HepG2 (cell line): ENCODE data around the gene MAPRE3. TPM values are rescaled to one million over a fixed set of nuclear protein-coding genes. Genes with fewer than 3 reads are reported as not detected.

ENCODE experiments used
- ARID3A ChIP-seq: IDR thresholded peaks from 2 replicates; pipeline ENCODE4 v1.6.1; 2012; ENCODE audit warnings: low read depth, low read length, improper control_type of control experiment
- ATF6 ChIP-seq: sonication (generic); formaldehyde crosslinking; conservative IDR thresholded peaks from 2 replicates; pipeline ENCODE4 v1.4.0; 2020; ENCODE audit warnings: missing genetic modification reagents
- DDIT3 ChIP-seq: sonication (generic); formaldehyde crosslinking; IDR thresholded peaks from 2 replicates; pipeline ENCODE4 v1.4.0; 2020; ENCODE audit warnings: mild to moderate bottlenecking, missing genetic modification reagents
- ESRRA ChIP-seq: sonication (generic); formaldehyde crosslinking; IDR thresholded peaks from 2 replicates; pipeline ENCODE4 v1.5.1; 2020; ENCODE audit warnings: mild to moderate bottlenecking, low read depth, missing genetic modification reagents
- FOXP4 ChIP-seq: sonication (generic); formaldehyde crosslinking; IDR thresholded peaks from 2 replicates; pipeline ENCODE4 v1.4.0; 2020; ENCODE audit warnings: missing genetic modification reagents
- GTF2F1 ChIP-seq: fragments of 150-350 bp; IDR thresholded peaks from 2 replicates; pipeline ENCODE4 v1.6.1; 2014; ENCODE audit warnings: low read length
- GZF1 ChIP-seq: sonication (generic); formaldehyde crosslinking; IDR thresholded peaks from 2 replicates; pipeline ENCODE4 v1.5.1; 2020; ENCODE audit warnings: mild to moderate bottlenecking, missing genetic modification reagents
- IRF2 ChIP-seq: IDR thresholded peaks from 2 replicates; pipeline ENCODE4 v1.6.1; 2018; ENCODE audit warnings: missing genetic modification reagents, missing compliant biosample characterization
- KLF12 ChIP-seq: sonication (generic); formaldehyde crosslinking; IDR thresholded peaks from 2 replicates; pipeline ENCODE4 v1.4.0; 2020; ENCODE audit warnings: missing genetic modification reagents, borderline replicate concordance
- KLF13 ChIP-seq: sonication (generic); formaldehyde crosslinking; IDR thresholded peaks from 2 replicates; pipeline ENCODE4 v1.4.0; 2020; ENCODE audit warnings: mild to moderate bottlenecking, missing genetic modification reagents
- NPAS2 ChIP-seq: sonication (generic); formaldehyde crosslinking; IDR thresholded peaks from 2 replicates; pipeline ENCODE4 v1.8.0; 2022; ENCODE audit warnings: mild to moderate bottlenecking, missing genetic modification reagents, borderline replicate concordance
- POLR2AphosphoS5 ChIP-seq: IDR thresholded peaks from 2 replicates; pipeline ENCODE4 v1.6.1; 2012; ENCODE audit warnings: low read depth, low read length
- RELA ChIP-seq: sonication (generic); formaldehyde crosslinking; IDR thresholded peaks from 2 replicates; pipeline ENCODE4 v1.4.0; 2020; ENCODE audit warnings: missing genetic modification reagents
- SMARCE1 ChIP-seq: fragments of 450-650 bp; IDR thresholded peaks from 2 replicates; pipeline ENCODE4 v1.6.1; 2017; ENCODE audit warnings: borderline replicate concordance
- ZFX ChIP-seq: sonication (generic); formaldehyde crosslinking; IDR thresholded peaks from 2 replicates; pipeline ENCODE4 v1.4.0; 2020; ENCODE audit warnings: mild to moderate bottlenecking, low read depth, missing genetic modification reagents, moderate library complexity
- ZNF557 ChIP-seq: sonication (generic); formaldehyde crosslinking; IDR thresholded peaks from 2 replicates; pipeline ENCODE4 v1.4.0; 2020; ENCODE audit warnings: missing genetic modification reagents
- ZNF564 ChIP-seq: sonication (generic); formaldehyde crosslinking; IDR thresholded peaks from 2 replicates; pipeline ENCODE4 v1.8.1; 2023; ENCODE audit warnings: mild to moderate bottlenecking, missing genetic modification reagents
- ZNF569 ChIP-seq: sonication (generic); formaldehyde crosslinking; IDR thresholded peaks from 2 replicates; pipeline ENCODE4 v1.5.0; 2020; ENCODE audit warnings: mild to moderate bottlenecking, missing genetic modification reagents, moderate library complexity, borderline replicate concordance
- ZNF644 ChIP-seq: IDR thresholded peaks from 2 replicates; pipeline ENCODE4 v1.6.1; 2016; ENCODE audit warnings: low read depth
- ZNF7 ChIP-seq: IDR thresholded peaks from 2 replicates; pipeline ENCODE4 v1.6.1; 2016; ENCODE audit warnings: missing biosample characterization, missing genetic modification reagents
- ZNF720 ChIP-seq: sonication (generic); formaldehyde crosslinking; IDR thresholded peaks from 2 replicates; pipeline ENCODE4 v1.4.0; 2020; ENCODE audit warnings: missing genetic modification reagents
- polyA plus RNA-seq, 8 experiments: library from polyadenylated mRNA; depleted of rRNA in 3 of 8; stranded (reverse) in 7 of 8; unstranded in 1 of 8; fragments of >200 nt; fragmentation: Illumina TruSeq in 4 of 8; extraction: Trizol in 4 of 8; gene quantifications; 2 replicates each; pipeline versions ENCODE4 v1.2.1 to v1.2.3, GENCODE V29; 2011 to 2016; ENCODE audit warnings: low read depth in 4 of 8, missing spikeins in 1 of 8, mixed read lengths in 1 of 8; ENCODE audit not compliant: insufficient read depth in 1 of 8
- total RNA-seq, 5 experiments: library from RNA; depleted of rRNA; stranded (reverse); fragments of >200 nt; fragmentation: Illumina TruSeq; extraction: Trizol; gene quantifications; 2 replicates each; pipeline ENCODE4 v1.2.3, GENCODE V29; 2016; ENCODE audit warnings: low read depth in 1 of 5
- TF ChIP-seq, protein P1 (sequence below): sonication (generic); formaldehyde crosslinking; IDR thresholded peaks from 2 replicates; pipeline ENCODE4 v1.5.0; 2020; ENCODE audit warnings: mild to moderate bottlenecking, missing genetic modification reagents, borderline replicate concordance

Gene MAPRE3
- total and polyA plus RNA-seq, 2 of the 13 experiments (the other 11 are each of a cell fraction or from before 2014, with no cell fraction given) = 0.31 to 0.91 TPM

DNA sequence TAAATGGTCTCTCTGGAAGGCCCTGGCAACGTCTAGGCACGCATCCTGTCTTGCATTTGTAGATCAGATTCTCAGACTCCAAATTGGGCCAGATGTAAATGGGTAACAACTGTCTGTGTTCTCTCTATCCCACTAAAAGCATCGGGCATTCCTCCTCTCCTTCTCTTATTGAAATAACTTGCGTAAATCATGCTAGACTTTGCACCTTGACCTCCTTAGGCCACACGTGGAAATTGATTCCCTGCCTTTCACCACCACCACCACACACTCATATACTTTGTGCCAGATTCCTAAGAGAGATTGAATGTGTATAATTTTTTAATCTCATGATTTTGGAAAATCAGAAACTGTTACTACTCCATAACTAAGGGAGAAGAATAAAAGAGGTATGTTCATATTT lies 21.3 kb downstream of the MAPRE3 start (continued):
- TF ChIP-seq RELA (CRISPR knock-in tag) (no peak), ZNF720 (CRISPR knock-in tag) (no peak), KLF12 (CRISPR knock-in tag) (no peak), NPAS2 (CRISPR knock-in tag) (no peak), ZFX (CRISPR knock-in tag) (no peak), GZF1 (CRISPR knock-in tag) (no peak), ZNF557 (no peak), ESRRA (no peak), GTF2F1 (no peak), ARID3A (no peak), FOXP4 (CRISPR knock-in tag) (no peak), DDIT3 (CRISPR knock-in tag) (no peak), SMARCE1 (no peak), ZNF644 (CRISPR knock-in tag) (no peak), POLR2AphosphoS5 (no peak), IRF2 (CRISPR knock-in tag) (no peak), ZNF564 (CRISPR knock-in tag) (no peak), KLF13 (CRISPR knock-in tag) (no peak), ATF6 (CRISPR knock-in tag) (no peak), ZNF7 (CRISPR knock-in tag) (no peak), ZNF569 (CRISPR knock-in tag) (no peak)
- TF ChIP-seq, protein P1, sequence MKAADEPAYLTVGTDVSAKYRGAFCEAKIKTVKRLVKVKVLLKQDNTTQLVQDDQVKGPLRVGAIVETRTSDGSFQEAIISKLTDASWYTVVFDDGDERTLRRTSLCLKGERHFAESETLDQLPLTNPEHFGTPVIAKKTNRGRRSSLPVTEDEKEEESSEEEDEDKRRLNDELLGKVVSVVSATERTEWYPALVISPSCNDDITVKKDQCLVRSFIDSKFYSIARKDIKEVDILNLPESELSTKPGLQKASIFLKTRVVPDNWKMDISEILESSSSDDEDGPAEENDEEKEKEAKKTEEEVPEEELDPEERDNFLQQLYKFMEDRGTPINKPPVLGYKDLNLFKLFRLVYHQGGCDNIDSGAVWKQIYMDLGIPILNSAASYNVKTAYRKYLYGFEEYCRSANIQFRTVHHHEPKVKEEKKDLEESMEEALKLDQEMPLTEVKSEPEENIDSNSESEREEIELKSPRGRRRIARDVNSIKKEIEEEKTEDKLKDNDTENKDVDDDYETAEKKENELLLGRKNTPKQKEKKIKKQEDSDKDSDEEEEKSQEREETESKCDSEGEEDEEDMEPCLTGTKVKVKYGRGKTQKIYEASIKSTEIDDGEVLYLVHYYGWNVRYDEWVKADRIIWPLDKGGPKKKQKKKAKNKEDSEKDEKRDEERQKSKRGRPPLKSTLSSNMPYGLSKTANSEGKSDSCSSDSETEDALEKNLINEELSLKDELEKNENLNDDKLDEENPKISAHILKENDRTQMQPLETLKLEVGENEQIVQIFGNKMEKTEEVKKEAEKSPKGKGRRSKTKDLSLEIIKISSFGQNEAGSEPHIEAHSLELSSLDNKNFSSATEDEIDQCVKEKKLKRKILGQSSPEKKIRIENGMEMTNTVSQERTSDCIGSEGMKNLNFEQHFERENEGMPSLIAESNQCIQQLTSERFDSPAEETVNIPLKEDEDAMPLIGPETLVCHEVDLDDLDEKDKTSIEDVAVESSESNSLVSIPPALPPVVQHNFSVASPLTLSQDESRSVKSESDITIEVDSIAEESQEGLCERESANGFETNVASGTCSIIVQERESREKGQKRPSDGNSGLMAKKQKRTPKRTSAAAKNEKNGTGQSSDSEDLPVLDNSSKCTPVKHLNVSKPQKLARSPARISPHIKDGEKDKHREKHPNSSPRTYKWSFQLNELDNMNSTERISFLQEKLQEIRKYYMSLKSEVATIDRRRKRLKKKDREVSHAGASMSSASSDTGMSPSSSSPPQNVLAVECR (CRISPR knock-in tag) = no peak
